Measurements from ENCODE around the gene REP15.

REP15 gene

DNA sequence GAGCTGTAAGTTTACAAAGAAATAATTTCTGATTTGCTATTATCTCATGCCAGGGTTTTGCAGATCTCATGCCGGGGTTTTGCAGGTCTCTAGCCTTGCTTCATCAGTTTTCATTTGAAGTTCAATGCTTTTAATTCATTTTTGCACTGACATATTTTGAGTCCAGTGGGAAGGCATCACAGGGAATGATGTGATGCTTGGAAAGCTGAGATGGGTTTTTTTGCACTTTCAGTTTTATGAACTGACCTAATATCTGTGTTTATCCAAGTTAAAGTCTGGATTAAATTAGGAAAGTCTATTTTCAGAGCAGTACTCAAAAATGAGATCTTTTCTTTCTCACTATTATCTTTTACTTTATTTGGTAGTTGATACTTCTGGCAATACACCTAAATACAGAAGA, 23.6 kb upstream of the REP15 start:
- 89 to 100% methylated on average over 1 of the region's 1 CpG for WGBS, 2 experiments (ENCODE audit: insufficient coverage in 2 of 2)
- H3K4me3 ChIP-seq (ENCODE audit: extremely low read depth, insufficient read depth, low read length, poor library complexity, severe bottlenecking) = no peak overlapping the region
- H3K27ac ChIP-seq (ENCODE audit: low read depth, low read length, severe bottlenecking) = no peak overlapping the region
- no peaks in the 10 kb centered on the region for H3K9me3 ChIP-seq (ENCODE audit: control insufficient read depth, low read length)
- H3K4me1 ChIP-seq (ENCODE audit: control insufficient read depth, insufficient read depth, low read length, poor library complexity, severe bottlenecking) = no peaks in the 10 kb centered on the region
- peaks cover 80% of the 10 kb centered on the region for H3K36me3 ChIP-seq (ENCODE audit: control insufficient read depth, insufficient read depth, low read length)

DNA sequence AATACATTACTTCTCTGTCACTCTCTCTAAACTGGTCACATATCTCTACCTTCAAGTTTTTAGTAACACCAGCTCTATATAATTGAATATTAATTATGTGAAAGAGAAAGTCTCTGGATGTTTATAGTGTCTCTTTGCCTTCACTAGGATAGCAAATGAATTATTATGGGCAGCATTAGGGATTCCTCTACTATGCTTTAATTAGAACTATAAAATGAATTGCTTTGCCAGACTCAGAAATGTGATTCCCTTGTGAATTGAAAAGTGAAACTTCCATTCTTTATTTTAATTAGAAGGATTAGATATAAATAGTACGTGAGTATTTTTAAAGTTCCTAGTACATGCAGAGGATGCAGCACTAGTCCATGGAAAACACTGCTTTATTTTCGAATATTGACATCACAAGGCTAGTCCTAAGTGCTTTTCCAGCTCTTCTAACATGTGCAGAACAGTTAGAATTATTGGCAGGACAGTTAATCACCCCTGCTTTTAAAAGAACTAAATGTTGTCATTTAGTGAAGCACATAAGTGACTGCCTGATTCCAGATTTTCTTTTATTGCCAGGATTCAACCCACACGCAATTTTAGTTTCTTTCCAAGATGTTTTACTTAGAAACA, 23.0 kb upstream of the REP15 start:
- Histone ChIP-seq H3K27ac (ENCODE audit: low read depth, low read length, severe bottlenecking) (no peak overlapping the region), H3K4me1 (ENCODE audit: control insufficient read depth, insufficient read depth, low read length, poor library complexity, severe bottlenecking) (no peaks in the 10 kb centered on the region), H3K9me3 (ENCODE audit: control insufficient read depth, low read length) (no peaks in the 10 kb centered on the region), H3K36me3 (ENCODE audit: control insufficient read depth, insufficient read depth, low read length) (peaks cover 80% of the 10 kb centered on the region), H3K4me3 (ENCODE audit: extremely low read depth, insufficient read depth, low read length, poor library complexity, severe bottlenecking) (no peak overlapping the region)
- 88 to 92% methylated on average over 1 of the region's 3 CpGs for WGBS, 2 experiments (ENCODE audit: insufficient coverage in 2 of 2)

DNA sequence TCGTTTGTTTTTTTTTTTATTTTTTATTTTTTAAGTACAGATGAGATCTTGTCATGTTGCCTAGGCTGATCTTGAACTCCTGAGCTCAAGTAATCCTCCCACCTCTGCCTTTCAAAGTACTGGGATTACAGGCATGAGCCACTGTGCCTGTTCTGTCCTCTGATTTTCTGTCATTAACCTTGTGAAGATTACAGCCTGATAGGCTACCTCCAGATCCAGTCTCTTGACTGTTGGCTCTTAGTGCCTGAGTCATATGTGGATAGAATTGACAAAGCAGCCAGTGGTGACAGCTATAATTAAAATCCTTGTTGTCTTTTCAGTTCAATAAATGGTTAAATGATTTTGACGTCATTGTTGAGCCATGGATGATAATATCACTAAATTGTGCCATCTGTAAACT, 21.3 kb upstream of the REP15 start:
- no peak overlapping the region for H3K27ac ChIP-seq (ENCODE audit: low read depth, low read length, severe bottlenecking)
- WGBS, 2 experiments (ENCODE audit: insufficient coverage in 2 of 2) = no CpG with 5 or more reads among the region's 2 CpGs
- no peaks in the 10 kb centered on the region for H3K4me1 ChIP-seq (ENCODE audit: control insufficient read depth, insufficient read depth, low read length, poor library complexity, severe bottlenecking)
- no peak overlapping the region for H3K4me3 ChIP-seq (ENCODE audit: extremely low read depth, insufficient read depth, low read length, poor library complexity, severe bottlenecking)
- peaks cover 85% of the 10 kb centered on the region for H3K36me3 ChIP-seq (ENCODE audit: control insufficient read depth, insufficient read depth, low read length)
- H3K9me3 ChIP-seq (ENCODE audit: control insufficient read depth, low read length) = no peaks in the 10 kb centered on the region

DNA sequence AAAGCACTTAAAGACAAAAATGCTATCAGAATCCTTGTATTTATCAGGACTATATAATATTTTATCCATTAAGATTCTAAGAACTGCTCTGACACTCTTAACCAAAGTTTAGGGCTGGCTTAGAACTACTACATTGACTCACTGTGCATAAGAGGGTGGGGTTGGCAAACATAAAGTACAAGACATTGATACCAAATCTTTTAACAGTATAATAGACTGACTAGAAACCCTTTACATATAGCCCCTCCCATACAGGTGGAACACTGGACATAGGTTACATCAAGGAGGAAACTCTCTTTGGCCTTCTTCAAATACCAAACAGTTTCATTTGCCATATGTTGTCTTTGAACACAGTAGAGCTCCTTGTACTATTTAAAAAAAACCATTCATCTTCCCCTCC, 15.6 kb upstream of the REP15 start:
- H3K9me3 ChIP-seq (ENCODE audit: control insufficient read depth, low read length) = no peaks in the 10 kb centered on the region
- H3K27ac ChIP-seq (ENCODE audit: low read depth, low read length, severe bottlenecking) = no peak overlapping the region
- H3K4me1 ChIP-seq (ENCODE audit: control insufficient read depth, insufficient read depth, low read length, poor library complexity, severe bottlenecking) = no peaks in the 10 kb centered on the region
- no peak overlapping the region for H3K4me3 ChIP-seq (ENCODE audit: extremely low read depth, insufficient read depth, low read length, poor library complexity, severe bottlenecking)
- peaks cover 89% of the 10 kb centered on the region for H3K36me3 ChIP-seq (ENCODE audit: control insufficient read depth, insufficient read depth, low read length)

DNA sequence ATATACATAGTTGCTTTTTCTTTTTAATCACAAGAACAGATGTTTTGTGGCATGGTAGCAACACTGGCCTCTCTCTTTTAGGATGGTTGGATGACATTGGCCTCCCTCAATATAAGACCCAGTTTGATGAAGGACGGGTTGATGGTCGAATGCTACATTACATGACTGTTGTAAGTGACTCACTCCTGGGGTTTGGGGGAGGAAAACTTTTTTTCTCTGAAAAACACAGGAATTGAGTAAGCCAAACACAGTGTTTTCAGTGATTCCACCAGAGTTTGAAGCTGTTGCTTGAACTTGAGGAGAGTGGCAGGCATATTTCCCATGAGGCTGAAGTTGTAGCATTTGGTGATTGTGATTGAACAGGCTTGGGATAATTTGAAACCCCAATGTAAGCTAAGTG, 13.7 kb upstream of the REP15 start:
- H3K4me3 ChIP-seq (ENCODE audit: extremely low read depth, insufficient read depth, low read length, poor library complexity, severe bottlenecking) = no peak overlapping the region
- no peaks in the 10 kb centered on the region for H3K4me1 ChIP-seq (ENCODE audit: control insufficient read depth, insufficient read depth, low read length, poor library complexity, severe bottlenecking)
- WGBS, 2 experiments (ENCODE audit: insufficient coverage in 2 of 2) = 100% methylated on average over 1 of the region's 2 CpGs; no CpG with 5 or more reads in 1 of the 2 experiments
- H3K36me3 ChIP-seq (ENCODE audit: control insufficient read depth, insufficient read depth, low read length) = peaks cover 87% of the 10 kb centered on the region
- H3K9me3 ChIP-seq (ENCODE audit: control insufficient read depth, low read length) = no peaks in the 10 kb centered on the region
- H3K27ac ChIP-seq (ENCODE audit: low read depth, low read length, severe bottlenecking) = no peak overlapping the region

DNA sequence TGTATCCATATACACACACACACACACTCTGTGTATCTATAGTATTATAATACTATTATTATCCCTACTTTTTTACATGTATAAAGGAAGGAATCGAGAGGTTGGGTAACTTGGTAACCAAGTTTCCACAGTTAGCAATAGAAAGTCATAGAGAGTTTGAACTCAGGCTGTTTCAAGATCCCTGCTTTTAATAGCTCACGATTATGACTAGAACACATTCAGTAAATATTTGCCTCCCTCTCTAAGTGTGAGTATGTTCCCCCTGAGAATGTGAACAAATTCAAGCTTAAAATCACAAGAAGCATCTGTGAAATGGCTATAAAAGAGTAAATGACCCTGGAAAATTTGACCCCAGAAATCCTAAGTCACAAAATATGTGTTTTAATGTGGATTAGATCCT, 11.0 kb upstream of the REP15 start:
- no peaks in the 10 kb centered on the region for H3K9me3 ChIP-seq (ENCODE audit: control insufficient read depth, low read length)
- no CpG with 5 or more reads among the region's 2 CpGs for WGBS, 2 experiments (ENCODE audit: insufficient coverage in 2 of 2)
- H3K27ac ChIP-seq (ENCODE audit: low read depth, low read length, severe bottlenecking) = no peak overlapping the region
- H3K36me3 ChIP-seq (ENCODE audit: control insufficient read depth, insufficient read depth, low read length) = peaks cover 88% of the 10 kb centered on the region
- no peak overlapping the region for H3K4me3 ChIP-seq (ENCODE audit: extremely low read depth, insufficient read depth, low read length, poor library complexity, severe bottlenecking)
- H3K4me1 ChIP-seq (ENCODE audit: control insufficient read depth, insufficient read depth, low read length, poor library complexity, severe bottlenecking) = no peaks in the 10 kb centered on the region

DNA sequence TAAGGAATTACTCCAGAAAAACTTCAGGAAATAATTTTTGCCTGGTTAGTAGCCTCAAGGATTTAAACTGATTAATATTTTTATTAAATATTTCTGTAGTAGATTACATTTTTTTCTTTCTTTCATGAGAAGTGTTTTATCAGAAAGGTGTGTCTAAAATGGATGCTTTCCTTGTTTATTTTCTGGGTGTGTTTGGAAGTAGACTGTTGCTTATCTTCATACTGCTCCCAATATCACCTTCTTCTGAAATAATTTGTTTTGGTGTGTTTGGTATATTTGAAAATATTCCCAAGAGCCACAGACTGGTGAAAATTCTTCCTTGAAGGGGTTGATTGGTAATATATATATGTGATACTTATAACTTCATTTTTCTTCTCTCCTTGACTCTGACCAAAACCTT, 10.1 kb upstream of the REP15 start:
- no peaks in the 10 kb centered on the region for H3K9me3 ChIP-seq (ENCODE audit: control insufficient read depth, low read length)
- no peak overlapping the region for H3K4me3 ChIP-seq (ENCODE audit: extremely low read depth, insufficient read depth, low read length, poor library complexity, severe bottlenecking)
- no peak overlapping the region for H3K27ac ChIP-seq (ENCODE audit: low read depth, low read length, severe bottlenecking)
- H3K36me3 ChIP-seq (ENCODE audit: control insufficient read depth, insufficient read depth, low read length) = peaks cover 88% of the 10 kb centered on the region
- H3K4me1 ChIP-seq (ENCODE audit: control insufficient read depth, insufficient read depth, low read length, poor library complexity, severe bottlenecking) = no peaks in the 10 kb centered on the region

DNA sequence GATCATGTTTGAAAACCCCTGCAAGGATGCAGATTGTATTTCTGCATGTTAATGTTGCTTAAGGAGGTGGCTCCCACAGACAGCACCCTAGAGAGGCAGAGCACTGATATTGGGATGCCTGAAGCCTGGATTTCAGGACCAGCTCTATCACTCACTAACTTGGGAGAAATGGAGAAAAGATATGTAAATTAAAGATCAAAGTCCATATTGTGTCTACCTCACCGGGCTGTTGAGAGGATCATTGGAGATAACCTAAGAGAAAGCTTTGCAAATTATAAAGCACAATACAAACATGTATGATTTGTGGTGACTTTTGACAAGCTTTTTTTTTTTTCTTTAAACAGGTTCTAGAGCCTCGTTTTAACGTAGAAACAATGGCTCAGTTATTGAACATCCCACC, 7.6 kb upstream of the REP15 start:
- no peak overlapping the region for H3K4me3 ChIP-seq (ENCODE audit: extremely low read depth, insufficient read depth, low read length, poor library complexity, severe bottlenecking)
- no peak overlapping the region for H3K27ac ChIP-seq (ENCODE audit: low read depth, low read length, severe bottlenecking)
- H3K36me3 ChIP-seq (ENCODE audit: control insufficient read depth, insufficient read depth, low read length) = peaks cover 89% of the 10 kb centered on the region
- H3K4me1 ChIP-seq (ENCODE audit: control insufficient read depth, insufficient read depth, low read length, poor library complexity, severe bottlenecking) = no peaks in the 10 kb centered on the region
- no peaks in the 10 kb centered on the region for H3K9me3 ChIP-seq (ENCODE audit: control insufficient read depth, low read length)
- 90 to 100% methylated on average over 2 to 3 of the region's 3 CpGs for WGBS, 2 experiments (ENCODE audit: insufficient coverage in 2 of 2)

DNA sequence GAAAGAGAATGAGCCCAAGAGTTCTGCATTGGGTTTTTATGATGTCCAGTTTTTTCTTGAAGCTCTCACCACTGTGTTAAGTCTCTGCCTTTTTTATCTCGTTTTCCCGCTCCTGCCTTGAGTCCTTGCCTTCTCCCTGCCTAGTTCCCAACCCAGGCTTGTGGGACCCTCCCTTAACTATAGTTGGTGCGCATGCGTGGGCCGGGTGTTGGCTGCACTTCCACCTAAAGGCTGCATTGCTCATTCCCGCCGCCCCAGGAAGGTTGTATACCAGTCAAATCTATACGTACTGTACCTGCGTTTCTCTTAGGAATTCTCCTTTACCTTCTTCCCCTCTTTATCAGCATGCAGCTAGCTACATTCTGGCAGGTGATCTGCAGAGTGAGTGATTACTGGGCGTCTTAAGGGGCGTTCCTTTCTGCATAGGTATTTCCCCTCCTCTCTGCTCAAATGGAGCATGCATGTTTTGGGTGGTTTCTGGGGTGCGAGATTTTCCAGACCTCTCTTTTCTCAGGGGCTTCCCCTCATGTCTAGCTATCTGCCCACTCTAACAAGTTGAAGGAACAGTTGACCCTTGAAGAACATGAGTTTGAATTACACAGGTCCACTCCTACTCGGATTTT, 6.6 kb upstream of the REP15 start:
- peaks cover 91% of the 10 kb centered on the region for H3K36me3 ChIP-seq (ENCODE audit: control insufficient read depth, insufficient read depth, low read length)
- WGBS, 2 experiments (ENCODE audit: insufficient coverage in 2 of 2) = 93 to 94% methylated on average over 8 to 10 of the region's 13 CpGs
- H3K4me1 ChIP-seq (ENCODE audit: control insufficient read depth, insufficient read depth, low read length, poor library complexity, severe bottlenecking) = no peaks in the 10 kb centered on the region
- no peak overlapping the region for H3K4me3 ChIP-seq (ENCODE audit: extremely low read depth, insufficient read depth, low read length, poor library complexity, severe bottlenecking)
- H3K27ac ChIP-seq (ENCODE audit: low read depth, low read length, severe bottlenecking) = no peak overlapping the region
- H3K9me3 ChIP-seq (ENCODE audit: control insufficient read depth, low read length) = no peaks in the 10 kb centered on the region

DNA sequence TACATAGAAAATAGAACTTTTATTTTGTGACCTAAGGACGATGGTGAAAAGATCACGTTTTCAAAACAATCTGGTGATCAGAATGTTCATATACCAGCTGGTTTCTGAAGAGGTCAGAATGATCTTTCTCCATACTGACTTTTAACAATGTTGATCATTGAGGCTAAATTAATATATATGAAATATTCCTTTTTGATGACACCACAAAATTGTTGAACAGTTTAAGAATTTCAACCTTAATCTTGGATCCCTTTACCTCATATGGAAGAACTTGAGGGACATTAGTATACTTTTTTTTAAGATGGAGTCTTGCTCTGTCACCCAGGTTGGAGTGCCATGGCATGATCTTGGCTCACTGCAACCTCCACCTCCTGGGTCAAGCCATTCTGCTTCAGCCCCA, 2.8 kb upstream of the REP15 start:
- WGBS, 2 experiments (ENCODE audit: insufficient coverage in 2 of 2) = no CpG with 5 or more reads among the region's 2 CpGs
- H3K4me1 ChIP-seq (ENCODE audit: control insufficient read depth, insufficient read depth, low read length, poor library complexity, severe bottlenecking) = no peaks in the 10 kb centered on the region
- H3K27ac ChIP-seq (ENCODE audit: low read depth, low read length, severe bottlenecking) = no peak overlapping the region
- H3K4me3 ChIP-seq (ENCODE audit: extremely low read depth, insufficient read depth, low read length, poor library complexity, severe bottlenecking) = no peak overlapping the region
- H3K9me3 ChIP-seq (ENCODE audit: control insufficient read depth, low read length) = no peaks in the 10 kb centered on the region
- H3K36me3 ChIP-seq (ENCODE audit: control insufficient read depth, insufficient read depth, low read length) = peaks cover 81% of the 10 kb centered on the region

DNA sequence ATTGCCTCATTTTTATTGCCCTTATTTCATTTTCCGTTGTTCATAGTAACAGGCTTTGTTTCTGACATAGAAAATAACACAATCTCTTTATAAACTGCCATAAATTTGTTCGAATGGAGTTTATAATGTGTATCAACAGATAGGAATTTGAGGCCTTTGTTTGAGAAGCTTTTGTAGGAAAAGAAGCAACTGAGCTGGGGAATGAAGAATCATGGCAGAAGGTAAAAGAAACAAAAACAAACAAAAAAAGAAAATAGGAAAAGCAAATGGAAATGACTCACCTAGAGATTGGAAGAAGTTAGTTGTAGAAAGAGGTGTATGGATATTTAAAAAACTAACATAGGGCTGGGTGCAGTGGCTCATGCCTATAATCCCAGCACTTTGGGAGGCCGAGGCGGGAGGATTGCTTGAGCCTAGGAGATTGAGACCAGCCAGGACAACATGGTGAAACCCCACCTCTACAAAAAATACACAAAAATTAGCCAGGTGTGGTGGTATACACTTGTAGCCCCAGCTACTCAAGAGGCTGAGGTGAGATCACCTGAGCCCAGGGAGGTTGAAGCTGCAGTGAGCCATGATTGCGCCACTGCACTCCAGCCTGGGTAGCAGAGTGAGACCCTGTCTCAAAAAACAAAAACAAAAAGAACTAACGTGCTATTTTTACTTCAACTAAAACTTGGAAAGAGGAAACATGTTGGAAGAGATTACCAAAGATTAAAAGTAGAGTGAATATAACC, 523 bp upstream of the REP15 start:
- H3K9me3 ChIP-seq (ENCODE audit: control insufficient read depth, low read length) = no peaks in the 10 kb centered on the region
- no peaks in the 10 kb centered on the region for H3K4me1 ChIP-seq (ENCODE audit: control insufficient read depth, insufficient read depth, low read length, poor library complexity, severe bottlenecking)
- WGBS, 2 experiments (ENCODE audit: insufficient coverage in 2 of 2) = 100% methylated on average over 1 to 2 of the region's 6 CpGs
- H3K27ac ChIP-seq (ENCODE audit: low read depth, low read length, severe bottlenecking) = no peak overlapping the region
- peaks cover 57% of the 10 kb centered on the region for H3K36me3 ChIP-seq (ENCODE audit: control insufficient read depth, insufficient read depth, low read length)
- no peak overlapping the region for H3K4me3 ChIP-seq (ENCODE audit: extremely low read depth, insufficient read depth, low read length, poor library complexity, severe bottlenecking)
